Heart right ventricle (tissue), 16 donors: ENCODE measurements around the gene STK35. TPM values are rescaled to one million over a fixed set of nuclear protein-coding genes. Genes with fewer than 3 reads are reported as not detected.

Experiments
- ATAC-seq, 8 donors: fragments of 200-7000 bp; cut with Tn5 transposase; one replicate each; pipeline ENCODE4 v1.9.1; 2020; ENCODE audit warnings: mild to moderate bottlenecking in 8 of 8, moderate library complexity in 8 of 8, moderate number of reproducible peaks in 1 of 8
- DNase-seq, 2 donors: peaks; one replicate each; pipeline ENCODE4 v3.0.0-alpha.2; 2020
- H3K27ac ChIP-seq, 10 donors: fragments of 200-600 bp; sonication (generic) in 2 of 10; one replicate each; pipeline versions ENCODE4 v1.5.0 to v1.8.0; 2020 to 2022; ENCODE audit warnings: mild to moderate bottlenecking in 3 of 10
- H3K27me3 ChIP-seq, 7 donors: fragments of 200-600 bp; one replicate each; pipeline ENCODE4 v1.8.0; 2021 to 2022; ENCODE audit warnings: mild to moderate bottlenecking in 2 of 7
- H3K36me3 ChIP-seq, 9 donors: fragments of 200-600 bp; sonication (generic) in 1 of 9; one replicate each; pipeline versions ENCODE4 v1.5.0 to v1.8.0; 2020 to 2022; ENCODE audit warnings: mild to moderate bottlenecking in 2 of 9
- H3K4me1 ChIP-seq, 9 donors: fragments of 200-600 bp; sonication (generic) in 1 of 9; one replicate each; pipeline versions ENCODE4 v1.5.0 to v1.8.0; 2020 to 2022; ENCODE audit warnings: mild to moderate bottlenecking in 4 of 9
- H3K4me3 ChIP-seq, 10 donors: fragments of 200-600 bp; sonication (generic) in 2 of 10; one replicate each; pipeline versions ENCODE4 v1.5.0 to v1.8.0; 2020 to 2022; ENCODE audit warnings: mild to moderate bottlenecking in 7 of 10, moderate library complexity in 2 of 10
- H3K9me3 ChIP-seq, 11 donors: fragments of 200-600 bp in 10 of 11; sonication (generic) in 2 of 11; one replicate each; pipeline versions ENCODE4 v1.5.0 to v1.8.0; 2013 to 2022; ENCODE audit warnings: mild to moderate bottlenecking in 2 of 11, control low read depth in 1 of 11, moderate library complexity in 1 of 11
- CTCF ChIP-seq, 9 donors: fragments of 200-600 bp; sonication (generic) in 2 of 9; IDR thresholded peaks; one replicate each; pipeline versions ENCODE4 v1.5.0 to v1.8.0; 2021 to 2022; ENCODE audit warnings: antibody characterized with exemption in 9 of 9, mild to moderate bottlenecking in 5 of 9, moderate library complexity in 1 of 9
- WGBS, 2 donors: extraction: QIAGEN DNeasy Blood & Tissue Kit; methylation state at CpG; one replicate each; pipeline ENCODE4 v1.1.7; 2013; ENCODE audit warnings: inconsistent platforms in 1 of 2; 5-methylcytosine and 5-hydroxymethylcytosine counted together
- intact Hi-C, 10 donors: fragments of 100-400 bp; cut with DNase I; formaldehyde crosslinking; loops; one replicate each; pipeline versions ENCODE4 v1.11.1 to v1.14.2; 2022
- polyA plus RNA-seq, 2 donors: library from polyadenylated mRNA; stranded (reverse); fragments of 200-250 nt; gene quantifications; one replicate each; pipeline ENCODE4 v1.2.3, GENCODE V29; 2013
- total RNA-seq, 10 donors: library from RNA; stranded (reverse); fragmentation: NEBNext Ultra II Directional in 3 of 10; extraction: Animal tissue kit (Norgen Biotek cat#: 25700) in 3 of 10; gene quantifications; one replicate each; pipeline versions ENCODE4 v1.2.1 to v1.2.4, GENCODE V29; 2021 to 2023
- donor health status: Arrhythmogenic right ventricular cardiomyopathy.
- donor health status: ischemic (EF 13 %, LVEDD 7.1; RV severe dilation, severe dysfunction).
- donor health status: healthy with polysubstance abuse.
- donor health status: DM: no; HTN: yes; CAD: no.
- donor health status: DM: no; HTN: no; CAD: no.
- donor health status: ischemic (EF 25% LVEDD 6.9; RV normal size, moderate dysfunction).
- donor health status: ischemic (EF 25% LVEDD 5.7; RV mildly dilated, moderate dysfunction).
- donor health status: healthy.
- donor health status: DM: yes; HTN: yes; CAD: no.
- donor health status: Ischemic cardiomyopathy.
- donor health status: ischemic (EF 35%, LVEDD 5.7; RV mildly dilated, moderate dysfunction).
- donor health status: nonischemic (EF 11% LVEDD 7.7; RV severe dilation, severe dysfunction).
- donor health status: DM: yes; HTN: yes; CAD: no.
- donor health status: PGD.
- donor health status: ischemic (EF 29% LVEDD 5.4; RV normal size, mild dysfunction).
- donor health status: nonischemic (EF 23%, LVEDD 6.1; RV moderate dilation, normal function).

STK35 gene
- total and polyA plus RNA-seq, 12 donors, result 5.4 to 17.2 (median 12.6) TPM

- ATAC-seq (peak; percentile 36 to 60 (median 51)), DNase-seq (no peak)
- H3K27ac ChIP-seq, result peak overlapping the region in 9 of 10 donors; percentile 42 to 79 (median 58)
- peaks cover 9 to 55% (median 28%) of the 10 kb centered on the region in 9 donors for H3K4me1 ChIP-seq
- 66 to 70% methylated on average over 18 of the region's 18 CpGs for whole genome bisulfite sequencing, 2 donors
- intact Hi-C loops, result loop anchor here in 6 of 10 donors (2.0 to 10.0 kb wide), 4 partner anchors 39 to 331 kb away; partner anchors contain the start of gene STK35 (in 2 of the 6)
- H3K27me3 ChIP-seq, result no peaks in the 10 kb centered on the region
- H3K9me3 ChIP-seq, result no peaks in the 10 kb centered on the region
- peaks cover 0 to 59% (median 0%) of the 10 kb centered on the region in 9 donors for H3K36me3 ChIP-seq
- H3K4me3 ChIP-seq, result peak overlapping the region in 7 of 10 donors; percentile 0 to 26 (median 19)
- peak in 4 of 9 donors; percentile 24 to 30 (median 25) for TF ChIP-seq CTCF (IDR thresholded peaks at IDR 0.05)
Measured at GRCh38 chr20:2146080-2146867, 44.6 kb downstream of the STK35 start.

GRCh38 chr20:2149507-2149906 lies 47.9 kb downstream of the STK35 start:
- WGBS, 2 donors, result 95 to 97% methylated on average over 6 of the region's 6 CpGs
- DNase-seq (no peak), ATAC-seq (no peak)
- no peaks in the 10 kb centered on the region for H3K27me3 ChIP-seq
- peaks cover 0 to 48% (median 0%) of the 10 kb centered on the region in 9 donors for H3K36me3 ChIP-seq
- no peaks in the 10 kb centered on the region for H3K9me3 ChIP-seq
- no peak for TF ChIP-seq CTCF (IDR thresholded peaks at IDR 0.05)
- H3K27ac ChIP-seq, result no peak overlapping the region
- no peak overlapping the region for H3K4me3 ChIP-seq
- intact Hi-C loops, result loop anchor here in 5 of 10 donors (5.0 to 10.0 kb wide), 3 partner anchors 42 to 335 kb away; partner anchors contain the start of gene STK35 (in 2 of the 5)
- peaks cover 5 to 42% (median 19%) of the 10 kb centered on the region in 9 donors for H3K4me1 ChIP-seq

GRCh38 chr20:2150660-2151059 lies 49.0 kb downstream of the STK35 start:
- Histone ChIP-seq H3K9me3 (no peaks in the 10 kb centered on the region), H3K4me1 (peaks cover 5 to 32% (median 19%) of the 10 kb centered on the region in 9 donors), H3K27me3 (no peaks in the 10 kb centered on the region), H3K27ac (peak overlapping the region in 3 of 10 donors; percentile 42 to 65 (median 46)), H3K36me3 (peaks cover 0 to 37% (median 0%) of the 10 kb centered on the region in 9 donors), H3K4me3 (no peak overlapping the region)
- 92 to 94% methylated on average over 6 of the region's 6 CpGs for WGBS, 2 donors
- no peak for ATAC-seq
- intact Hi-C loops, result no loop called here
- TF ChIP-seq CTCF (IDR thresholded peaks at IDR 0.05), result no peak
- no peak for DNase-seq

- Histone ChIP-seq H3K4me3 (no peak overlapping the region), H3K27me3 (no peaks in the 10 kb centered on the region), H3K27ac (peak overlapping the region in 8 of 10 donors; percentile 30 to 65 (median 44)), H3K36me3 (peaks cover 0 to 28% (median 0%) of the 10 kb centered on the region in 9 donors), H3K9me3 (no peaks in the 10 kb centered on the region), H3K4me1 (peaks cover 5 to 24% (median 18%) of the 10 kb centered on the region in 9 donors)
- 50 to 57% methylated on average over 3 of the region's 3 CpGs for WGBS, 2 donors
- no peak for TF ChIP-seq CTCF (IDR thresholded peaks at IDR 0.05)
- peak in 7 of 8 donors; percentile 56 to 86 (median 75) for ATAC-seq
- no peak for DNase-seq
- intact Hi-C loops, result no loop called here
Measured at GRCh38 chr20:2151858-2152281, 50.2 kb downstream of the STK35 start.
